Neural progenitor cell (in vitro differentiated cells): ENCODE measurements around the gene DPH3.

Source experiments
- EZH2 ChIP-seq: fragments of 200-600 bp; sonication (generic); IDR thresholded peaks from 2 replicates; pipeline ENCODE4 v1.6.1; 2017; ENCODE audit warnings: antibody characterized with exemption, mild to moderate bottlenecking, moderate library complexity
- EZH2phosphoT487 ChIP-seq: fragments of 200-600 bp; sonication (generic); IDR thresholded peaks from 2 replicates; pipeline ENCODE4 v1.6.1; 2017; ENCODE audit warnings: antibody characterized with exemption
- TF ChIP-seq, protein P1 (sequence below): fragments of 200-600 bp; sonication (generic); IDR thresholded peaks from 2 replicates; pipeline ENCODE4 v1.5.1; 2017; ENCODE audit warnings: antibody characterized with exemption, mild to moderate bottlenecking

DNA sequence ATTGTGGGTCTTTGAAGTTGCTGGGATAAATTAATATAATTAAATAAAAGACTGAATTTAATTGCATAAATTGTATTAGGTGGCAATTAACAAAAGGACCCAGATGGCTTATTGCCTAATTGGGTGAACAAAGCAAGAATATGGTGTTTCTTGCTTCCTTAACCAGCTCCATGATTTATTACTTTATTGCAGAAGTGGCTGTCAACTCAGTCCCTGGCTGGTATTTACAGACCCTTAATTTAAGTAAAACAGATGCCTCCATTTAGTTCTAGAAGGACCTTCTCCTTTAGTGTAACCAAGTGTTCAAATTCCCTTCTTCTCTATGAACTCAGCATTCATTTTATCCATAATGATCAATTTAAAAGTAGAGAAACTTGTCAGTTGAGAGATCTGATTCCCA lies 35.1 kb downstream of the DPH3 start:
- no peak for TF ChIP-seq EZH2phosphoT487
- TF ChIP-seq, protein P1, sequence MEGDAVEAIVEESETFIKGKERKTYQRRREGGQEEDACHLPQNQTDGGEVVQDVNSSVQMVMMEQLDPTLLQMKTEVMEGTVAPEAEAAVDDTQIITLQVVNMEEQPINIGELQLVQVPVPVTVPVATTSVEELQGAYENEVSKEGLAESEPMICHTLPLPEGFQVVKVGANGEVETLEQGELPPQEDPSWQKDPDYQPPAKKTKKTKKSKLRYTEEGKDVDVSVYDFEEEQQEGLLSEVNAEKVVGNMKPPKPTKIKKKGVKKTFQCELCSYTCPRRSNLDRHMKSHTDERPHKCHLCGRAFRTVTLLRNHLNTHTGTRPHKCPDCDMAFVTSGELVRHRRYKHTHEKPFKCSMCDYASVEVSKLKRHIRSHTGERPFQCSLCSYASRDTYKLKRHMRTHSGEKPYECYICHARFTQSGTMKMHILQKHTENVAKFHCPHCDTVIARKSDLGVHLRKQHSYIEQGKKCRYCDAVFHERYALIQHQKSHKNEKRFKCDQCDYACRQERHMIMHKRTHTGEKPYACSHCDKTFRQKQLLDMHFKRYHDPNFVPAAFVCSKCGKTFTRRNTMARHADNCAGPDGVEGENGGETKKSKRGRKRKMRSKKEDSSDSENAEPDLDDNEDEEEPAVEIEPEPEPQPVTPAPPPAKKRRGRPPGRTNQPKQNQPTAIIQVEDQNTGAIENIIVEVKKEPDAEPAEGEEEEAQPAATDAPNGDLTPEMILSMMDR: no peak
- TF ChIP-seq EZH2: no peak
